GM12878 (cell line): ENCODE data around the gene KRR1. TPM values are rescaled to one million over a fixed set of nuclear protein-coding genes. Genes with fewer than 3 reads are reported as not detected.

Experiments used
- ATAC-seq: fragments of 200-7000 bp; cut with Tn5 transposase; 3 replicates; pipeline ENCODE4 v1.9.1; 2020; ENCODE audit warnings: mild to moderate bottlenecking, moderate library complexity
- BruUV-seq: library from RNA; stranded (reverse); fragments of 400-500 nt; replicated peaks from 2 replicates; lab custom pipeline; 2021; lab: Mats Ljungman, UMichigan
- CTCF ChIA-PET: fragments of 300-600 bp; sonication (Branson Sonifier 250); formaldehyde crosslinking; extraction: SDS; loops from one replicate; lab custom pipeline; 2021; ENCODE audit warnings: inconsistent platforms; lab: Yijun Ruan, JAX
- POLR2A ChIA-PET: fragments of 350-600 bp; formaldehyde crosslinking; extraction: SDS; loops from one replicate; lab custom pipeline; 2021; ENCODE audit warnings: inconsistent platforms; lab: Charles Lee
- RAD21 ChIA-PET: fragments of 300-600 bp; sonication (Branson Sonifier 250); formaldehyde crosslinking; loops from one replicate; lab custom pipeline; 2023; ENCODE audit warnings: antibody characterized with exemption; ENCODE audit not compliant: unreplicated experiment; lab: Charles Lee
- SMC1A ChIA-PET: fragments of 300-600 bp; sonication (Branson Sonifier 250); formaldehyde crosslinking; loops from one replicate; lab custom pipeline; 2023; ENCODE audit not compliant: unreplicated experiment, uncharacterized antibody; lab: Charles Lee
- DNase-seq: peaks from one replicate; pipeline ENCODE4 v3.0.0-alpha.2; 2011; ENCODE audit warnings: low read depth, low spot score
- FAIRE-seq: peaks from 3 replicates; lab custom pipeline; 2011; peaks lifted over from hg19 to GRCh38; lab: Jason Lieb, UNC
- H2AFZ ChIP-seq: 2 replicates; pipeline ENCODE4 v1.6.0; 2011; ENCODE audit warnings: low read depth, low read length, control low read depth; ENCODE audit not compliant: control insufficient read depth
- H3K27ac ChIP-seq: 2 replicates; pipeline ENCODE4 v1.5.1; 2011; ENCODE audit warnings: control low read depth; ENCODE audit not compliant: control insufficient read depth, insufficient read depth
- H3K27me3 ChIP-seq, 2 experiments: replicated peaks in 1 of 2; 2 replicates each; pipeline versions ENCODE4 v1.6.0 to v1.6.1; 2011; ENCODE audit warnings: low read length in 1 of 2; ENCODE audit not compliant: control insufficient read depth in 2 of 2, insufficient read depth in 2 of 2
- H3K36me3 ChIP-seq, 2 experiments: 2 replicates each; pipeline ENCODE4 v1.5.1; 2011; ENCODE audit warnings: low read length in 1 of 2; ENCODE audit not compliant: control insufficient read depth in 2 of 2, insufficient read depth in 2 of 2
- H3K4me1 ChIP-seq: 2 replicates; pipeline ENCODE4 v1.6.1; 2011; ENCODE audit warnings: mild to moderate bottlenecking, low read length, moderate library complexity, mixed read lengths; ENCODE audit not compliant: control insufficient read depth, insufficient read depth
- H3K4me2 ChIP-seq: 2 replicates; pipeline ENCODE4 v1.6.0; 2011; ENCODE audit warnings: control low read depth; ENCODE audit not compliant: control insufficient read depth, insufficient read depth
- H3K4me3 ChIP-seq: fragments of 200-600 bp; sonication (generic); 2 replicates; pipeline ENCODE4 v1.5.1; 2016
- H3K79me2 ChIP-seq: 2 replicates; pipeline ENCODE4 v1.6.0; 2011; ENCODE audit warnings: low read length; ENCODE audit not compliant: control insufficient read depth, insufficient read depth
- H3K9ac ChIP-seq: 2 replicates; pipeline ENCODE4 v1.8.0; 2011; ENCODE audit warnings: low read length, control low read depth, mixed read lengths; ENCODE audit not compliant: control insufficient read depth, insufficient read depth
- H3K9me3 ChIP-seq: replicated peaks from 3 replicates; pipeline ENCODE4 v1.5.1; 2011; ENCODE audit warnings: mild to moderate bottlenecking, low read length; ENCODE audit not compliant: control insufficient read depth, insufficient read depth
- H4K20me1 ChIP-seq: 2 replicates; pipeline ENCODE4 v1.6.0; 2011; ENCODE audit not compliant: control insufficient read depth, insufficient read depth
- EP300 ChIP-seq, 2 experiments: fragments of 150-350 bp in 1 of 2; IDR thresholded peaks; 2 replicates each; pipeline ENCODE4 v1.6.1; 2011 to 2012; ENCODE audit warnings: low read depth in 2 of 2, low read length in 2 of 2, borderline replicate concordance in 1 of 2, improper control_type of control experiment in 1 of 2, inconsistent platforms in 1 of 2; ENCODE audit not compliant: control insufficient read depth in 1 of 2
- GABPA ChIP-seq: IDR thresholded peaks from 2 replicates; pipeline ENCODE4 v1.6.1; 2014; ENCODE audit warnings: antibody characterized with exemption, low read depth, mild to moderate bottlenecking, inconsistent platforms
- MEF2B ChIP-seq: fragments of 450-650 bp; IDR thresholded peaks from 2 replicates; pipeline ENCODE4 v1.6.1; 2018; ENCODE audit warnings: mild to moderate bottlenecking, moderate library complexity; ENCODE audit not compliant: partially characterized antibody, poor library complexity, severe bottlenecking
- NR2F1 ChIP-seq: fragments of 450-650 bp; conservative IDR thresholded peaks from 2 replicates; pipeline ENCODE4 v1.6.1; 2017; ENCODE audit warnings: mild to moderate bottlenecking
- POLR2AphosphoS2 ChIP-seq: IDR thresholded peaks from 2 replicates; pipeline ENCODE4 v1.6.1; 2011; ENCODE audit warnings: low read depth, mild to moderate bottlenecking, low read length, improper control_type of control experiment, moderate library complexity
- RBBP5 ChIP-seq: fragments of 200-600 bp; sonication (generic); conservative IDR thresholded peaks from 2 replicates; pipeline ENCODE4 v1.6.1; 2016
- RUNX3 ChIP-seq: IDR thresholded peaks from 2 replicates; pipeline ENCODE4 v1.6.1; 2012; ENCODE audit warnings: low read length, inconsistent platforms
- in situ Hi-C: fragments of 300-500 bp; cut with MboI; formaldehyde crosslinking; loops from 9 replicates; pipeline ENCODE4 v1.14.3; 2018; ENCODE audit warnings: mixed read lengths
- intact Hi-C: fragments of 100-400 bp; cut with micrococcal nuclease; formaldehyde crosslinking; loops from one replicate; pipeline ENCODE4 v1.14.2; 2022; ENCODE audit not compliant: unreplicated experiment
- polyA plus RNA-seq, 11 experiments: library from polyadenylated mRNA; depleted of rRNA in 4 of 11; unstranded in 6 of 11; stranded (reverse) in 5 of 11; fragments of >200 nt; fragmentation: Nextera tagmentation in 4 of 11; fragmentation: Illumina TruSeq in 1 of 11; extraction: Ambion mirVana in 4 of 11; extraction: Trizol in 1 of 11; gene quantifications; 1 replicate in 1 of 11; 2 replicates in 10 of 11; pipeline versions ENCODE4 v1.2.1 to v1.2.3, GENCODE V29; 2011 to 2016; ENCODE audit warnings: inconsistent platforms in 2 of 11, missing spikeins in 2 of 11, low read depth in 1 of 11
- total RNA-seq, 4 experiments: library from RNA; depleted of rRNA in 3 of 4; stranded (reverse); fragments of >200 nt in 3 of 4; fragmentation: Illumina TruSeq in 1 of 4; extraction: Trizol in 1 of 4; gene quantifications; 2 replicates each; pipeline versions ENCODE4 v1.2.1 to v1.2.3, GENCODE V29; 2013 to 2021
- TF ChIP-seq, protein P1 (sequence below): fragments of 450-650 bp; IDR thresholded peaks from 2 replicates; pipeline ENCODE4 v1.6.1; 2017; ENCODE audit warnings: mild to moderate bottlenecking, moderate library complexity

The KRR1 gene
- total and polyA plus RNA-seq, 10 of the 15 experiments (the other 5 are each of a cell fraction or from before 2014, with no cell fraction given): 29.6 to 103 (median 75.3) TPM

DNA sequence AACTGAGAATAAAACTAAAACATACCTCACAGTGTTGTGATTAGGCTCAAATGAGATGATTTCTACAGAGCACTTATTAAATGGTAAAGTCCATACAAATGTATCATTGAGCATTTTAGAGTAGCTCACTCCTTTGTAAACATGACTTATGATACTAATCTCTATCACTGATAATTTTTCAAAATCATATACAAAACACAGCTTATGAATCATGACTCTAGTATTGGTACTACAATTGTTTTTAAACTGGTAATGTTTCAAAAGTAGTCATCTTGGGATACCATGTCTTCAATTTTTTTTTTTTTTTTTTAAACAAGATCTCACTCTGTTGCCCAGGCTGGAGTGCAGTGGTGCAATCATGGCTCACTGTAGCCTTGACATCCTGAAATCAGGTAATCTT lies 40.1 kb upstream of the KRR1 start:
- no peaks in the 10 kb centered on the region for H3K9me3 ChIP-seq
- no peak overlapping the region for H2AFZ ChIP-seq
- H3K27ac ChIP-seq: no peak overlapping the region
- no peaks in the 10 kb centered on the region for H3K27me3 ChIP-seq
- H3K4me1 ChIP-seq: no peaks in the 10 kb centered on the region
- CTCF ChIA-PET: interaction anchor here (1.0 kb wide), 2 partner anchors 19 to 24 kb away, joined by 3 to 4 read pairs; no protein-coding TSS in a partner anchor
- no peak for FAIRE-seq
- no TSS peak for BruUV-seq
- no peak for ATAC-seq
- H3K79me2 ChIP-seq: no peaks in the 10 kb centered on the region
- POLR2A ChIA-PET: interaction anchor here (0.7 kb wide), 1 partner anchor 1060 kb away, joined by 6 read pairs; no protein-coding TSS in a partner anchor
- SMC1A ChIA-PET: interaction anchor here (1.0 to 1.2 kb wide), 2 partner anchors 9 to 10 kb away, joined by 5 to 6 read pairs; no protein-coding TSS in a partner anchor
- no peak overlapping the region for H3K4me2 ChIP-seq
- in situ Hi-C loops (no loop called here), intact Hi-C loops (no loop called here)
- no peaks in the 10 kb centered on the region for H4K20me1 ChIP-seq
- RAD21 ChIA-PET: interaction anchor here (1.2 kb wide), 1 partner anchor 9 kb away, joined by 3 read pairs; no protein-coding TSS in a partner anchor
- H3K36me3 ChIP-seq: no peaks in the 10 kb centered on the region
- TF ChIP-seq GABPA (no peak), POLR2AphosphoS2 (no peak), EP300 (IDR thresholded peaks at IDR 0.05; ENCODE audit: borderline replicate concordance in 1 of 2, control insufficient read depth in 1 of 2, low read depth in 2 of 2, low read length in 2 of 2) (no peak), RUNX3 (no peak), RBBP5 (no peak), NR2F1 (no peak), MEF2B (no peak)
- TF ChIP-seq, protein P1, sequence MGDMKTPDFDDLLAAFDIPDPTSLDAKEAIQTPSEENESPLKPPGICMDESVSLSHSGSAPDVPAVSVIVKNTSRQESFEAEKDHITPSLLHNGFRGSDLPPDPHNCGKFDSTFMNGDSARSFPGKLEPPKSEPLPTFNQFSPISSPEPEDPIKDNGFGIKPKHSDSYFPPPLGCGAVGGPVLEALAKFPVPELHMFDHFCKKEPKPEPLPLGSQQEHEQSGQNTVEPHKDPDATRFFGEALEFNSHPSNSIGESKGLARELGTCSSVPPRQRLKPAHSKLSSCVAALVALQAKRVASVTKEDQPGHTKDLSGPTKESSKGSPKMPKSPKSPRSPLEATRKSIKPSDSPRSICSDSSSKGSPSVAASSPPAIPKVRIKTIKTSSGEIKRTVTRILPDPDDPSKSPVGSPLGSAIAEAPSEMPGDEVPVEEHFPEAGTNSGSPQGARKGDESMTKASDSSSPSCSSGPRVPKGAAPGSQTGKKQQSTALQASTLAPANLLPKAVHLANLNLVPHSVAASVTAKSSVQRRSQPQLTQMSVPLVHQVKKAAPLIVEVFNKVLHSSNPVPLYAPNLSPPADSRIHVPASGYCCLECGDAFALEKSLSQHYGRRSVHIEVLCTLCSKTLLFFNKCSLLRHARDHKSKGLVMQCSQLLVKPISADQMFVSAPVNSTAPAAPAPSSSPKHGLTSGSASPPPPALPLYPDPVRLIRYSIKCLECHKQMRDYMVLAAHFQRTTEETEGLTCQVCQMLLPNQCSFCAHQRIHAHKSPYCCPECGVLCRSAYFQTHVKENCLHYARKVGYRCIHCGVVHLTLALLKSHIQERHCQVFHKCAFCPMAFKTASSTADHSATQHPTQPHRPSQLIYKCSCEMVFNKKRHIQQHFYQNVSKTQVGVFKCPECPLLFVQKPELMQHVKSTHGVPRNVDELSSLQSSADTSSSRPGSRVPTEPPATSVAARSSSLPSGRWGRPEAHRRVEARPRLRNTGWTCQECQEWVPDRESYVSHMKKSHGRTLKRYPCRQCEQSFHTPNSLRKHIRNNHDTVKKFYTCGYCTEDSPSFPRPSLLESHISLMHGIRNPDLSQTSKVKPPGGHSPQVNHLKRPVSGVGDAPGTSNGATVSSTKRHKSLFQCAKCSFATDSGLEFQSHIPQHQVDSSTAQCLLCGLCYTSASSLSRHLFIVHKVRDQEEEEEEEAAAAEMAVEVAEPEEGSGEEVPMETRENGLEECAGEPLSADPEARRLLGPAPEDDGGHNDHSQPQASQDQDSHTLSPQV: no peak
- H3K4me3 ChIP-seq: no peak overlapping the region
- no peak overlapping the region for H3K9ac ChIP-seq
- DNase-seq: no peak
